Stomach (tissue), 9 donors: ENCODE measurements around the gene FGGY. TPM values are rescaled to one million over a fixed set of nuclear protein-coding genes. Genes with fewer than 3 reads are reported as not detected.
"Not testable (repeated sequence)": the region's sequence is repeated elsewhere in the genome, so short reads cannot be mapped to it uniquely, and the experiment has no call there.

Experiments used
- DNase-seq, 2 donors: peaks; one replicate each; pipeline versions ENCODE4 v3.0.0 to v3.0.0-alpha.2; 2013 to 2019
- H3K27ac ChIP-seq, 5 donors: fragments of 200-600 bp in 4 of 5; sonication (generic) in 4 of 5; one replicate each; pipeline ENCODE4 v1.5.1; 2013 to 2019; ENCODE audit warnings: mild to moderate bottlenecking in 1 of 5, moderate library complexity in 1 of 5
- H3K27me3 ChIP-seq, 3 donors: fragments of 200-600 bp; sonication (generic); one replicate each; pipeline ENCODE4 v1.5.1; 2017 to 2019; ENCODE audit warnings: mixed run types in 1 of 3
- H3K36me3 ChIP-seq, 4 donors: fragments of 200-600 bp; sonication (generic); 1 replicate in 3 of 4; 2 replicates in 1 of 4; pipeline ENCODE4 v1.5.1; 2016 to 2019
- H3K4me1 ChIP-seq, 4 donors: fragments of 200-600 bp; sonication (generic); one replicate each; pipeline ENCODE4 v1.5.1; 2016 to 2019
- H3K4me3 ChIP-seq, 4 donors: fragments of 200-600 bp; sonication (generic) in 3 of 4; one replicate each; pipeline ENCODE4 v1.5.1; 2016 to 2019; ENCODE audit warnings: mild to moderate bottlenecking in 1 of 4
- H3K9me3 ChIP-seq, 4 donors: fragments of 200-600 bp; sonication (generic); one replicate each; pipeline ENCODE4 v1.5.1; 2016 to 2019
- CTCF ChIP-seq, 7 experiments: fragments of 450-650 bp in 4 of 7; fragments of 200-600 bp in 3 of 7; sonication (generic) in 3 of 7; IDR thresholded peaks; one replicate each; pipeline ENCODE4 v1.5.1; 2016 to 2019; ENCODE audit warnings: antibody characterized with exemption in 7 of 7, control low read depth in 2 of 7, mild to moderate bottlenecking in 1 of 7
- EP300 ChIP-seq: sonication (generic); formaldehyde crosslinking; IDR thresholded peaks from one replicate; pipeline ENCODE4 v1.6.1; 2017; ENCODE audit warnings: antibody characterized with exemption
- POLR2A ChIP-seq, 4 donors: fragments of 450-650 bp; IDR thresholded peaks; one replicate each; pipeline ENCODE4 v1.6.1; 2016; ENCODE audit warnings: antibody characterized with exemption in 4 of 4, control low read depth in 2 of 4, mild to moderate bottlenecking in 1 of 4, moderate library complexity in 1 of 4
- POLR2AphosphoS5 ChIP-seq, 3 donors: sonication (generic); formaldehyde crosslinking; IDR thresholded peaks; one replicate each; pipeline ENCODE4 v1.6.1; 2016; ENCODE audit warnings: antibody characterized with exemption in 3 of 3
- WGBS, 5 donors: extraction: QIAGEN DNeasy Blood & Tissue Kit in 3 of 5; methylation state at CpG; one replicate each; pipeline versions ENCODE4 v1.1.5 to v1.1.7; 2013 to 2018; 5-methylcytosine and 5-hydroxymethylcytosine counted together
- intact Hi-C: fragments of 100-400 bp; cut with DNase I; formaldehyde crosslinking; loops from one replicate; pipeline ENCODE4 v1.15.1; 2023; ENCODE audit warnings: low total_unique reads
- polyA plus RNA-seq, 3 donors: library from polyadenylated mRNA; stranded (reverse); fragments of 200-250 nt; gene quantifications; one replicate each; pipeline ENCODE4 v1.2.3, GENCODE V29; 2013
- total RNA-seq, 5 donors: library from RNA; depleted of rRNA; stranded (reverse); fragments of >200 nt; gene quantifications; one replicate each; pipeline versions ENCODE4 v1.1.0 to v1.2.3, GENCODE V29; 2014 to 2016
- donor health status: healthy with polysubstance abuse.
- donor health status: Bipolar disorder and iron deficiency.
- donor health status: healthy.

FGGY gene
- total and polyA plus RNA-seq, 8 donors, result 6.2 to 40.6 (median 10.8) TPM

GRCh38 chr1:59580257-59580656 is 283.4 kb downstream of the FGGY start:
- H3K4me1 ChIP-seq, result no peaks in the 10 kb centered on the region
- no peak overlapping the region for H3K4me3 ChIP-seq
- no peak for DNase-seq
- no peaks in the 10 kb centered on the region for H3K36me3 ChIP-seq
- no peaks in the 10 kb centered on the region for H3K9me3 ChIP-seq
- TF ChIP-seq POLR2AphosphoS5 (IDR thresholded peaks at IDR 0.05), result no peak
- no peak for TF ChIP-seq CTCF (IDR thresholded peaks at IDR 0.05)
- no peak for TF ChIP-seq EP300
- no peak for TF ChIP-seq POLR2A (IDR thresholded peaks at IDR 0.05)
- 73 to 94% (median 93%) methylated on average over 4 of the region's 4 CpGs for WGBS, 5 donors
- H3K27ac ChIP-seq, result no peak overlapping the region
- intact Hi-C loops, result no loop called here
- H3K27me3 ChIP-seq, result no peaks in the 10 kb centered on the region

GRCh38 chr1:59592410-59592809 is 295.5 kb downstream of the FGGY start:
- H3K27me3 ChIP-seq, H3K36me3 ChIP-seq, DNase-seq, H3K9me3 ChIP-seq, H3K27ac ChIP-seq, intact Hi-C loops, H3K4me3 ChIP-seq: not testable (repeated sequence)
- peaks cover 7 to 40% (median 34%) of the 10 kb centered on the region in 4 donors for H3K4me1 ChIP-seq
- WGBS, 5 donors, result 87 to 98% (median 93%) methylated on average over 2 of the region's 2 CpGs

- H3K27ac ChIP-seq, result no peak overlapping the region
- no peak overlapping the region for H3K4me3 ChIP-seq
- H3K9me3 ChIP-seq, result no peaks in the 10 kb centered on the region
- H3K36me3 ChIP-seq, result no peaks in the 10 kb centered on the region
- 88 to 94% (median 91%) methylated on average over 2 of the region's 2 CpGs for WGBS, 5 donors
- peaks cover 7 to 42% (median 34%) of the 10 kb centered on the region in 4 donors for H3K4me1 ChIP-seq
- TF ChIP-seq POLR2A (IDR thresholded peaks at IDR 0.05) (no peak), CTCF (IDR thresholded peaks at IDR 0.05) (no peak), POLR2AphosphoS5 (IDR thresholded peaks at IDR 0.05) (no peak), EP300 (no peak)
- intact Hi-C loops, result no loop called here
- H3K27me3 ChIP-seq, result no peaks in the 10 kb centered on the region
- no peak for DNase-seq
Measured at GRCh38 chr1:59592924-59593323, 296.0 kb downstream of the FGGY start.

- no peak for DNase-seq
- H3K4me3 ChIP-seq, result no peak overlapping the region
- intact Hi-C loops, result no loop called here
- H3K36me3 ChIP-seq, result no peaks in the 10 kb centered on the region
- TF ChIP-seq POLR2AphosphoS5 (IDR thresholded peaks at IDR 0.05) (no peak), CTCF (IDR thresholded peaks at IDR 0.05) (no peak), POLR2A (IDR thresholded peaks at IDR 0.05) (no peak), EP300 (no peak)
- 48 to 61% (median 55%) methylated on average over 5 of the region's 5 CpGs for WGBS, 5 donors
- H3K27ac ChIP-seq, result peak overlapping the region in 2 of 5 donors; percentile 18 to 33
- peaks cover 7 to 47% (median 34%) of the 10 kb centered on the region in 4 donors for H3K4me1 ChIP-seq
- no peaks in the 10 kb centered on the region for H3K27me3 ChIP-seq
- no peaks in the 10 kb centered on the region for H3K9me3 ChIP-seq
Measured at GRCh38 chr1:59593798-59594790, 297.2 kb downstream of the FGGY start.

GRCh38 chr1:59595774-59596173 is 298.9 kb downstream of the FGGY start:
- Histone ChIP-seq H3K27me3 (no peaks in the 10 kb centered on the region), H3K4me3 (no peak overlapping the region), H3K36me3 (no peaks in the 10 kb centered on the region), H3K4me1 (peaks cover 7 to 47% (median 34%) of the 10 kb centered on the region in 4 donors), H3K27ac (peak overlapping the region in 4 of 5 donors; percentile 33 to 75 (median 66)), H3K9me3 (no peaks in the 10 kb centered on the region)
- peak in 1 of 2 donors; percentile 45 for DNase-seq
- TF ChIP-seq POLR2AphosphoS5 (IDR thresholded peaks at IDR 0.05), result peak in 1 of 3 donors; percentile 35
- no peak for TF ChIP-seq EP300
- TF ChIP-seq CTCF (IDR thresholded peaks at IDR 0.05), result no peak
- TF ChIP-seq POLR2A (IDR thresholded peaks at IDR 0.05), result no peak
- WGBS, 5 donors, result 18 to 35% (median 20%) methylated on average over 3 of the region's 3 CpGs
- intact Hi-C loops, result no loop called here
